ENCODE results near the gene NFATC2. TPM values are rescaled to one million over a fixed set of nuclear protein-coding genes. Genes with fewer than 3 reads are reported as not detected.

Gene NFATC2
- total and polyA plus RNA-seq, 2 of the 8 experiments (the other 6 are each of a cell fraction or from before 2014, with no cell fraction given), result 0.27 to 0.91 TPM

- Histone ChIP-seq H4K8ac (ENCODE audit: extremely low read depth, insufficient read depth, low read length) (no peak overlapping the region), H3K14ac (ENCODE audit: insufficient read length) (no peak overlapping the region), H2BK12ac (ENCODE audit: low read depth, low read length) (no peak overlapping the region), H2BK5ac (ENCODE audit: low read depth, low read length) (no peak overlapping the region), H4K20me1 (replicated peaks in 1 of 2; ENCODE audit: control insufficient read depth in 1 of 2, insufficient read depth in 2 of 2, low read length in 2 of 2) (no peaks in the 10 kb centered on the region), H3K79me2 (ENCODE audit: control insufficient read depth in 1 of 2, insufficient read depth in 2 of 2, low read length in 2 of 2) (0 out of 4 replicates have a peak, but pooled peaks cover 0 to 2% of the 10 kb centered on the region in 2 experiments), H3K23ac (ENCODE audit: insufficient read length) (no peak overlapping the region), H4K91ac (replicated peaks; ENCODE audit: insufficient read length, low read length) (no peak overlapping the region), H2BK120ac (replicated peaks; ENCODE audit: low read depth, low read length) (no peak overlapping the region), H2BK15ac (ENCODE audit: low read length) (no peak overlapping the region), H2AFZ (ENCODE audit: low read length) (no peak overlapping the region), H3K4me1 (replicated peaks in 1 of 4; ENCODE audit: control insufficient read depth in 3 of 4, insufficient read depth in 4 of 4, low read length in 3 of 4) (no peaks in the 10 kb centered on the region), H3K4me3 (ENCODE audit: extremely low read depth in 1 of 4, insufficient read depth in 2 of 4, low read depth in 3 of 4, low read length in 4 of 4) (no peak overlapping the region), H3K9me3 (ENCODE audit: insufficient read depth in 2 of 2, low read depth in 1 of 2, low read length in 1 of 2) (peaks cover 7 to 8% of the 10 kb centered on the region in 2 experiments; a peak in 3 of 4 replicates), H2AK5ac (ENCODE audit: low read depth, low read length) (no peak overlapping the region), H3K4me2 (ENCODE audit: insufficient read depth in 1 of 2, low read depth in 2 of 2, low read length in 2 of 2) (no peak overlapping the region), H3K36me3 (ENCODE audit: control insufficient read depth in 2 of 4, insufficient read depth in 4 of 4, low read length in 3 of 4) (no peaks in the 10 kb centered on the region), H3K27me3 (replicated peaks in 1 of 4; ENCODE audit: control insufficient read depth in 3 of 4, extremely low read depth in 1 of 4, insufficient read depth in 3 of 4, low read length in 3 of 4) (no peaks in the 10 kb centered on the region; a peak in 1 of 7 replicates), H3K79me1 (ENCODE audit: low read depth, low read length) (no peaks in the 10 kb centered on the region), H3K18ac (ENCODE audit: extremely low read depth, low read length) (no peak overlapping the region), H3K9ac (replicated peaks in 1 of 4; ENCODE audit: extremely low read depth in 1 of 4, low read depth in 3 of 4, low read length in 3 of 4) (no peak overlapping the region), H3K27ac (ENCODE audit: low read depth, low read length) (no peak overlapping the region), H4K5ac (ENCODE audit: insufficient read length, low read depth, low read length) (no peak overlapping the region), H3K23me2 (ENCODE audit: low read depth, low read length) (peaks cover 2% of the 10 kb centered on the region; the same call in 1 of the 2 replicates), H2BK20ac (ENCODE audit: low read length) (no peak overlapping the region), H3K56ac (replicated peaks; ENCODE audit: insufficient read length, low read depth, low read length) (no peak overlapping the region), H3K4ac (replicated peaks; ENCODE audit: insufficient read length, low read depth, low read length) (no peak overlapping the region)
- FAIRE-seq (no peak), DNase-seq (ENCODE audit: low read depth in 1 of 2, low spot score in 2 of 2) (no peak)
- ChIA-PET CTCF (ENCODE audit: partially characterized antibody) (no interaction called here), POLR2A (ENCODE audit: partially characterized antibody) (no interaction called here)
- 89% methylated on average over 3 of the region's 3 CpGs; no CpG with 5 or more reads in 1 of the 2 experiments for WGBS, 2 experiments (ENCODE audit: extremely low coverage in 1 of 2, insufficient coverage in 1 of 2, insufficient read length in 1 of 2, insufficient replicate concordance in 2 of 2, low coverage in 1 of 2, low lambda C conversion rate in 2 of 2, missing lambda C conversion rate in 1 of 2)
- TF ChIP-seq, protein P1, sequence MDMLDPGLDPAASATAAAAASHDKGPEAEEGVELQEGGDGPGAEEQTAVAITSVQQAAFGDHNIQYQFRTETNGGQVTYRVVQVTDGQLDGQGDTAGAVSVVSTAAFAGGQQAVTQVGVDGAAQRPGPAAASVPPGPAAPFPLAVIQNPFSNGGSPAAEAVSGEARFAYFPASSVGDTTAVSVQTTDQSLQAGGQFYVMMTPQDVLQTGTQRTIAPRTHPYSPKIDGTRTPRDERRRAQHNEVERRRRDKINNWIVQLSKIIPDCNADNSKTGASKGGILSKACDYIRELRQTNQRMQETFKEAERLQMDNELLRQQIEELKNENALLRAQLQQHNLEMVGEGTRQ (IDR thresholded peaks at IDR 0.05; ENCODE audit: low read length), result no peak
- no peak for TF ChIP-seq TEAD4 (IDR thresholded peaks at IDR 0.05; ENCODE audit: low read depth, low read length)
- TF ChIP-seq BACH1 (IDR thresholded peaks at IDR 0.05; ENCODE audit: low read length), result no peak
- TF ChIP-seq BRCA1 (IDR thresholded peaks at IDR 0.05; ENCODE audit: low read depth, low read length), result no peak
- no peak for TF ChIP-seq CEBPB (IDR thresholded peaks at IDR 0.05; ENCODE audit: low read depth, low read length)
- no peak for TF ChIP-seq PHF8 (conservative IDR thresholded peaks at IDR 0.05; ENCODE audit: low read depth, low read length)
Observed at GRCh38 chr20:51365670-51366069, 176.8 kb downstream of the NFATC2 start.
